A204.1 (cell line): ENCODE measurements around the gene CA4.
"Not testable (repeated sequence)": the region's sequence is repeated elsewhere in the genome, so short reads cannot be mapped to it uniquely, and the experiment has no call there.

Source experiments
- FAIRE-seq: peaks from 2 replicates; lab custom pipeline; 2012; peaks lifted over from hg19 to GRCh38; lab: Jason Lieb, UNC

The CA4 gene

DNA sequence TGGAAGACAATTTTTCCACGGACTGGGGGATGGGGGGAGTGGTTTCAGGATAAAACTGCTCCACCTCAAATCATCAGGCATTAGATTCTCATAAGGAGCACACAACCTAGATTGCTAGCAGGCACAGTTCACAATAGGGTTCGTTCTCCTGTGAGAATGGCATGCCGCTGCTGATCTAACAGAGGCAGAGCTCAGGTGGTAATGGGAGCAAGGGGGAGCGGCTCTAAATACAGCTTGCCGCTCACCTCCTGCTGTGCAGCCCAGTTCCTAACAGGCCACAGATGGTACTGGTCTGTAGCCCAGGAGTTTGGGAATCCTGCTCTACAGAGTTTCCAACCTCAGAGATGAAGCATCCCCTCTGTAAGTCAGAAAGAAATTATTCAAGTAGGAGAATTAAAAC lies 27.0 kb downstream of the CA4 start:
- not testable (repeated sequence) for FAIRE-seq

DNA sequence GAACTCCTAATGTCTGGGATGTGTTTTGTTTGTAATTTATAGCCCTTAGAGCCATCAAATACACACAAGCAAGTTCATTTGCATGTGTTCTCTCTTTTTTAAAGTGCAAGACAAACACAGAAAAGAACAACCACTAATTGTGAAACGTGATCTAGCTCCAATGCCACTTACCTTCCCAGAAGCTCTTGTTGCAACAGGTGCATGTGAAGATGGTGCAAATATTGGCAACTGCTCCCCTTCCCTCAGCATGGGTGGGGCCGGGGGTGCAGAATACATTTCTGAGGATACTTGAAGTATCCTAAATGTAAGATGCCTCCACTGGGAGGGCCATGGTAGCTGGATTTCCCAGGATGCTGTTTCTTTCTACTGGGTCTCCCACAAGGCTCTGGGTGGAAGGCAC lies 28.4 kb downstream of the CA4 start:
- not testable (repeated sequence) for FAIRE-seq

DNA sequence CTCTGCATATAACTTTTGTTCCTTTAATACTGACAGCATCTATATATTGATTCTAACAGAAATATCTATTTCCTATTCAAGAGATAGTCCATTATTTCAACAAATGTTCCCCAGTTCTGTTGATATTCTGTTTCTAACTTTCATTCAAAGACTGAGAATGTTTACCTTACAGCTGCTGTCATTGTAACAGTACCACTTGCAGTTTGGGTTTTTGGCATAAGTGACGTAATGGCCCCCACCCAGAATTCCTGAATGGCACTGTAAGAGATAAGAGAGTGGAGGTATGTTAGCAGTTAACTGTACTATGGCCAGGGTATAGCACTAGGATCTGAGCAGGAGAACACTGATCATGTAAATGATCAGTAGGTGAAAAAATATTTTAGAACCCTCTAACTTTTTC lies 30.6 kb downstream of the CA4 start:
- not testable (repeated sequence) for FAIRE-seq

- not testable (repeated sequence) for FAIRE-seq
These were observed 36.6 kb downstream of the CA4 start for GRCh38 chr17:60186372-60186771.

DNA sequence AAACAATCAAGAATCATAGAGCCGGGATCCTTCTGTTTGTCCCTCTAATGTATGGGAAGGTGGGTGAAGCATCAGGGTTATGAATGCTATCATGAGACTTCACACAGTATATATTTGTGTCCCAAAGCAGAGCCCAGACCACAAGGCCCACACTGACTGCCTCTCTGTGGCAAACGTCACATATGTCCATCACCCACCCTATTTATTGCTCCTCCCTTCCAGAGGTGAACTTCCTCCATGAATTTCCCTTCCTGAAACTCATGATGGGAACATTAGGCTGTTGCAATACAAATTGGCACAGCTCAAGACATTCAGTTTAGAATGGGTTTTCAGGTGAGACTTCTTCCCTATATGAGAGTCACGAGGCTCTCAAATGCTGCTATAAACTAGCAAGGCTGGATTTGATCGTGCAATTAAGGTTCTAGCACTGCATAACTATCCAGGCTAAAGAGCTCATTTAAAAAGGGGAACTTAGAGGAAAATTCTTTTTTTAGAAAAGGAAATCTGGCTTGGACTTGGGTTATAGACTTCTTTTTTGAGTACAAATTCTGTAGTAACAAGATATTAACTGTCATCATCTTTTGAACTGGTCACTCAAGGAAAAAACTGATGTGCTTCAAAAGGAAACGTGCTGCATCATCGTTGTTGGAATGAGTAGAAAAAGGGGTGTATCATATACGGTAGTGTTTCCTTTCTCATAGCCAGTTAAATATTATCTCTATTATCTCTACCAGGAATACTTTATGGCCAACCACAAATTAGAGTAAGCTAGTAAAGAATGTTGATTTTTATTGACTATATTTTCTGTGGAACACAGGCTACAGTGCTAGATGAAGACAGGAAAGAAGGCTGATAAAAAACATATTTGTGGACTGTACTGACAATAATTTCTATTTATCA lies 37.3 kb downstream of the CA4 start:
- FAIRE-seq = not testable (repeated sequence)

DNA sequence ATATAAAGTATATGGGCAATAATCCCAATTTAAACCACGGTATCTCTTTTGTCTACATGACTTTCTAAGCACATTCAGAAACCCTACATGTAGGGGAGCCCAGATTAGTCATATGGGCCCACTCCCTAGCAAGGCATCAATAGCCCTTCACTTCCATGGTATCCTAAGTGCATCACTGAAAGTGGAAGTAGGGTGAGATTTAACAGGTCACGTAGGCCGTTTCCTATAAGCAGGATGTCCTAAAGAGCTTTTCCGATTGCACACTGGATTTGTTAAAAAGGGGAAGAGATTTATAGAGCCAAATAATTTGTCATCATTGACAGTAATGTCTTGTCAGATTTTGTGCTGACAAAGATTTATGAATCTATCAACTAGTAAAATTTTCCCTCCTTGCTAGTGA lies 39.0 kb downstream of the CA4 start:
- FAIRE-seq = no peak

DNA sequence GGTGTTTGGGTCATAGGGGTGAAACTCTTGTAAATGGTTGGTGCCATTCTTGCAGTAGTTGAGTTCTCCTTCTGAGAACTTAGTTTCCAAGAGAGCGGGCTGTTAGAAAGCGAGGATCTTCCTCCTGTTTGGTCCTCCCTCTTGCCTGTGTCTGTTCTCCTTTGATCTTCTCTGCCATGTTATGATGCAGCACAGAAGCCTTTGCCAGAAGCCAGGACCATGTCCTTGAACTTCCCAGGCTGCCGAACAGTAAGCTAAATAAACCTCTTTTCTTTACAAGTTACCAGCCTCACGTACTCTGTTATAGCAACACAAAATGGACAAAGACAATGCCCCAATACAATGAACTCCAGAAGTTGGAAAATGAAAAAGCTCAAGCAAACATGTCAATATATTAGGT lies 40.3 kb downstream of the CA4 start:
- not testable (repeated sequence) for FAIRE-seq

DNA sequence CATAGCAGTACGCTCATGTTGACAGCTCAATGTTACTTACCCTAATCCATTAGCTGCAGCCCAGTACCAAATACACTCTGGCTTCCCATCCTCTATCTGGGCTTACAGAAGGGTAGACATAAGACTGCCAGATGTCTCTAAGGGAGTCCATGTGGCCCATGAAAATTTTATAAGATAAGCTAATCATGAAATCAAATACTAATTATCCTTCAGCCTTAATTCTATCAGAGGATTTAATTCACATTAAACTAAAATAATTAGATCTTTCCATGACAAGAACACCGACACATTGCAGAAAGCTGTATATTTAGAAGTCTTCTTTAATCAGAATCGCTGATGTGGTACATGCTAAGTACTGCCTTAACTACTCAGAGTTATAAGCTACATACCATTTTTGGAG lies 43.3 kb downstream of the CA4 start:
- FAIRE-seq = not testable (repeated sequence)

GRCh38 chr17:60193482-60193881 lies 43.7 kb downstream of the CA4 start:
- FAIRE-seq = no peak

DNA sequence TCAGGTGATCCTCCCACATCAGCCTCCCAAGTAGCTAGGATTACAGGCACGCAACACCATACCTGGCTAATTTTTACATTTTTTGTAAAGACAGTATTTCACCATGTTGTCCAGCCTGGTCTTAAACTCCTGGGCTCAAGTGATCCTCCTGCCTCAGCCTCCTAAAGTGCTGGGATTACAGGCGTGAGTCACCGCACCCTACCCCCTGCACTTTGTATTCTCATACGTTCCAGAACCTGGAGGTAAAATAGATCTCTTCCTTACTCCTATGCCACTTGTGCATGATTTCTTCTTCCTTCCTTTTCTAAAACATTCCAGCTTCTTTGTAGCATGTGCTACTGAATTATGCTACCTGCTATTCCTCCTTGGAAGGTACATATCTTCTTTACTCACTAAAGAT lies 44.4 kb downstream of the CA4 start:
- not testable (repeated sequence) for FAIRE-seq

DNA sequence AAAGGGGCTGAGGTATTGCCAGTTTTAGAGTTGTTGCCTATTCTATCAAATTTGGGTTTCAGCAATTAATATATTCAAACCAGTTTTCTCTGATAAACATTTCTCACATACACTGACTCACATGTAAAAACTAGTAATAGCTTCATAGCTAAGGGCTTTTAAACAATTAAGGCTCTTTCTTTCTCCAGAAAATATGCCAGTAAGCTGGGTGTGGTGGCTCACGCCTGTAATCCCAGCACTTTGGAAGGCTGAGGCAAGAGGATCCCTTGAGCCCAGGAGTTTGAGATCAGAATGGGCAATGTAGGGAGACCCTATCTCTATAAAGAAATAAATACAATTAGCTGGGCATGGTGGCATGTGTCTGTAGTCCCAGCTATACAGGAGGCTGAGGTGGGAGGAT lies 48.9 kb downstream of the CA4 start:
- not testable (repeated sequence) for FAIRE-seq

GRCh38 chr17:60205782-60206181 lies 56.0 kb downstream of the CA4 start:
- FAIRE-seq = not testable (repeated sequence)

GRCh38 chr17:60208302-60208701 lies 58.5 kb downstream of the CA4 start:
- not testable (repeated sequence) for FAIRE-seq
